Progenitor cell of endocrine pancreas (in vitro differentiated cells): ENCODE measurements around the gene PMEPA1. TPM values are rescaled to one million over a fixed set of nuclear protein-coding genes. Genes with fewer than 3 reads are reported as not detected.

Source experiments
- DNase-seq: peaks from one replicate; pipeline ENCODE4 v3.0.0; 2021; ENCODE audit warnings: low spot score; ENCODE audit not compliant: unreplicated experiment
- H3K27ac Mint-ChIP-seq: 2 replicates; pipeline ENCODE4 v1.8.0; 2021; ENCODE audit warnings: mild to moderate bottlenecking, moderate library complexity, mixed read lengths
- H3K27me3 Mint-ChIP-seq: 2 replicates; pipeline ENCODE4 v1.8.0; 2021; ENCODE audit warnings: mixed read lengths
- H3K36me3 Mint-ChIP-seq: 2 replicates; pipeline ENCODE4 v1.8.0; 2022; ENCODE audit warnings: mixed read lengths; ENCODE audit not compliant: insufficient read depth
- H3K4me1 Mint-ChIP-seq: 2 replicates; pipeline ENCODE4 v1.8.0; 2021; ENCODE audit warnings: low read depth, mixed read lengths
- H3K4me3 Mint-ChIP-seq: 2 replicates; pipeline ENCODE4 v1.8.0; 2021; ENCODE audit warnings: low read depth, mild to moderate bottlenecking, moderate library complexity, mixed read lengths
- H3K9me3 Mint-ChIP-seq: 2 replicates; pipeline ENCODE4 v1.8.0; 2021; ENCODE audit warnings: low read depth, mixed read lengths
- total RNA-seq: library from RNA; stranded (reverse); gene quantifications from 2 replicates; pipeline ENCODE4 v1.2.1, GENCODE V29; 2021
- TF ChIP-seq, protein P1 (sequence below): fragments of 200-600 bp; sonication (generic); IDR thresholded peaks from one replicate; pipeline ENCODE4 v1.5.0; 2021; ENCODE audit warnings: antibody characterized with exemption, mild to moderate bottlenecking; ENCODE audit not compliant: unreplicated experiment

The PMEPA1 gene
- total RNA-seq, 1 donor from 2014 or later, result 9.1 TPM

- Mint-ChIP-seq H3K4me1 (peaks cover 5% of the 10 kb centered on the region), H3K4me3 (no peak overlapping the region), H3K27me3 (no peaks in the 10 kb centered on the region)
Observed at GRCh38 chr20:57676589-57677583, 32.9 kb downstream of the PMEPA1 start.

GRCh38 chr20:57675773-57676172, 34.0 kb downstream of the PMEPA1 start:
- Mint-ChIP-seq H3K4me3 (no peak overlapping the region), H3K4me1 (peaks cover 4% of the 10 kb centered on the region), H3K9me3 (no peaks in the 10 kb centered on the region), H3K27me3 (no peaks in the 10 kb centered on the region), H3K27ac (no peak overlapping the region), H3K36me3 (no peaks in the 10 kb centered on the region)
- TF ChIP-seq, protein P1, sequence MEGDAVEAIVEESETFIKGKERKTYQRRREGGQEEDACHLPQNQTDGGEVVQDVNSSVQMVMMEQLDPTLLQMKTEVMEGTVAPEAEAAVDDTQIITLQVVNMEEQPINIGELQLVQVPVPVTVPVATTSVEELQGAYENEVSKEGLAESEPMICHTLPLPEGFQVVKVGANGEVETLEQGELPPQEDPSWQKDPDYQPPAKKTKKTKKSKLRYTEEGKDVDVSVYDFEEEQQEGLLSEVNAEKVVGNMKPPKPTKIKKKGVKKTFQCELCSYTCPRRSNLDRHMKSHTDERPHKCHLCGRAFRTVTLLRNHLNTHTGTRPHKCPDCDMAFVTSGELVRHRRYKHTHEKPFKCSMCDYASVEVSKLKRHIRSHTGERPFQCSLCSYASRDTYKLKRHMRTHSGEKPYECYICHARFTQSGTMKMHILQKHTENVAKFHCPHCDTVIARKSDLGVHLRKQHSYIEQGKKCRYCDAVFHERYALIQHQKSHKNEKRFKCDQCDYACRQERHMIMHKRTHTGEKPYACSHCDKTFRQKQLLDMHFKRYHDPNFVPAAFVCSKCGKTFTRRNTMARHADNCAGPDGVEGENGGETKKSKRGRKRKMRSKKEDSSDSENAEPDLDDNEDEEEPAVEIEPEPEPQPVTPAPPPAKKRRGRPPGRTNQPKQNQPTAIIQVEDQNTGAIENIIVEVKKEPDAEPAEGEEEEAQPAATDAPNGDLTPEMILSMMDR, result no peak
- DNase-seq, result no peak

More at GRCh38 chr20:57676589-57677583, 32.9 kb downstream of the PMEPA1 start:
- Mint-ChIP-seq H3K27ac (no peak overlapping the region), H3K36me3 (no peaks in the 10 kb centered on the region), H3K9me3 (no peaks in the 10 kb centered on the region)
- TF ChIP-seq, protein P1, result no peak
- DNase-seq, result no peak

DNA sequence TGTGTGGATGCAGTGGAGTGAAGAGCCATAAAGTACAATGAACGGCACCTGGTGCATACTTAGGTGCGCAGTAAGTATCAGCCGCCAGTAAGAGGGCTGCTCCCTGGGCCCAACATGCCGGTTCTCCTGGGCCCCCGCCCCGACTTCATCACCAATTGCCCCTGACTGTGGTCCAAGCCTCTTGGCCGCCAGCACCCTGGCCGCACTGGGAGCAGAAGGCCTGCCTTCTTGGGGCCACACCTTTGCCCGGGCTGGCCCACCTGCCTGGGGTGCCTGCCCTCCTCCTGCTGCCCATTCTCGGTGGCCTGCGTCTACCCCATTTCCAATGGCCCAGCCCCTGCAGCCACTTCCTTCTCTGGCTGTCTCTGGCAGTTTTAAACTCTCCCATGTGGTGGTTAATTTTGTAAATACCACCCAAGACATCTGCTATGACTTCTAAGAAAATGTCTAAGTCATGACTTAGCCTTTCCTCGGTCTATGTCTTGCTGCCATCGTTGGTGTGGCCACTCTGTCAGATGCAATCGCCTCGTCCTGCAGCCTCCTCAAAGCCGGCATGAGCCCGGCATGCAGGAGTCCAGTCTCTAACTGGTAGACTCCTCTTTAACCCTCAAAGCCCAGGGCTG, 36.8 kb downstream of the PMEPA1 start:
- DNase-seq, result no peak
- Mint-ChIP-seq H3K27ac (no peak overlapping the region), H3K27me3 (no peaks in the 10 kb centered on the region), H3K9me3 (no peaks in the 10 kb centered on the region), H3K4me1 (peaks cover 2% of the 10 kb centered on the region), H3K4me3 (no peak overlapping the region), H3K36me3 (no peaks in the 10 kb centered on the region)
- TF ChIP-seq, protein P1, result no peak

- H3K27me3 Mint-ChIP-seq, result no peaks in the 10 kb centered on the region
- no peaks in the 10 kb centered on the region for H3K36me3 Mint-ChIP-seq
- H3K27ac Mint-ChIP-seq, result no peak overlapping the region
- no peaks in the 10 kb centered on the region for H3K9me3 Mint-ChIP-seq
- H3K4me3 Mint-ChIP-seq, result no peak overlapping the region
- H3K4me1 Mint-ChIP-seq, result peaks cover 2% of the 10 kb centered on the region
- DNase-seq, result no peak
- TF ChIP-seq, protein P1, result no peak
Observed at GRCh38 chr20:57672164-57672563, 37.7 kb downstream of the PMEPA1 start.

GRCh38 chr20:57671662-57672061, 38.2 kb downstream of the PMEPA1 start:
- Mint-ChIP-seq H3K27ac (no peak overlapping the region), H3K4me3 (no peak overlapping the region), H3K9me3 (no peaks in the 10 kb centered on the region), H3K36me3 (no peaks in the 10 kb centered on the region), H3K27me3 (no peaks in the 10 kb centered on the region), H3K4me1 (no peaks in the 10 kb centered on the region)
- TF ChIP-seq, protein P1, result peak; percentile 18
- no peak for DNase-seq
